GM18498 (cell line): ENCODE data around the gene LRRC9.

Experiments
- ATAC-seq: cut with Tn5 transposase; IDR thresholded peaks from one replicate; pipeline ENCODE4 v1.9.1; 2021; ENCODE audit warnings: mild to moderate bottlenecking, moderate library complexity; ENCODE audit not compliant: unreplicated experiment

Gene LRRC9

DNA sequence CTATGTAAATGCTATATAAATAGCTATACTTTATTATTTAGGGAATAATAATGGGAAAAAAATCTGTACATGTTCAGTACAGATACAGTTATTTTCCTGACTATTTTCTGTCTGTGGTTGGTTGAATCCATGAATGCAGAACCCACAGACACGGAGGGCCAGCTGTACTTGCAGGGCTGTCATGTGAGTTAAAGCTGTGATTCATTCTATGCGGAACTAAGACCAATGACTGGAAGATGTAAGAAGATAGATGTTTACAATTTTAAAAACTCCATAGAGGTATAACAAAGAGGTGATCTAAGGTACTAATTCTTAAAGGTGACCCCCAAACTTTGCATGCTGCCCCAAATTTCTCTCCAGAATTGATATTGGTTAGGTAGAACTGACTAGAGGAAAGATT is 186.4 kb downstream of the LRRC9 start:
- no peak for ATAC-seq

GRCh38 chr14:60107477-60107876 is 187.5 kb downstream of the LRRC9 start:
- no peak for ATAC-seq

- ATAC-seq: no peak
Observed at GRCh38 chr14:60111732-60112131, 191.8 kb downstream of the LRRC9 start.
